ENCODE measurements around the gene AFF3. TPM values are rescaled to one million over a fixed set of nuclear protein-coding genes. Genes with fewer than 3 reads are reported as not detected.

AFF3 gene
- total and polyA plus RNA-seq, 10 of the 15 experiments (the other 5 are each of a cell fraction or from before 2014, with no cell fraction given) = 0.26 to 5.5 (median 3.0) TPM

DNA sequence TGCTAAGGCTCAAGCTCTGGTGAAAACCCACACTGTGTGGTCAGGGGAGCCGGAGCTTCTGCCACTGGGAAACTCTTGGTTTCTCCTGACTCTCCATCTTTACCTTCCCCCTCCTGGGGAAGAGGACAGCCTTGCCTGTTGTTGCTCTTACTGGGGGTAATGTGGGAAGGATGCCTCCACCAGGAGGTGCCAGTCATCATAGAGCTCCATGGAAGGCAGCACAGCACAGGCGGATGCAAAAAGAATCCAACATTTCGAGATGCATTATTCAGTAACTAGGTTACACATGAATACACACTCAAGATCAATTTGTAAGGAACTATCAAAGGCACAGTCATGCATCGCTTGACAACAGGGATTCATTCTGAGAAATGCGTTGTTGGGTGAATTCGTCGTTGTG, 322.6 kb downstream of the AFF3 start (continued):
- TF ChIP-seq, protein P1, sequence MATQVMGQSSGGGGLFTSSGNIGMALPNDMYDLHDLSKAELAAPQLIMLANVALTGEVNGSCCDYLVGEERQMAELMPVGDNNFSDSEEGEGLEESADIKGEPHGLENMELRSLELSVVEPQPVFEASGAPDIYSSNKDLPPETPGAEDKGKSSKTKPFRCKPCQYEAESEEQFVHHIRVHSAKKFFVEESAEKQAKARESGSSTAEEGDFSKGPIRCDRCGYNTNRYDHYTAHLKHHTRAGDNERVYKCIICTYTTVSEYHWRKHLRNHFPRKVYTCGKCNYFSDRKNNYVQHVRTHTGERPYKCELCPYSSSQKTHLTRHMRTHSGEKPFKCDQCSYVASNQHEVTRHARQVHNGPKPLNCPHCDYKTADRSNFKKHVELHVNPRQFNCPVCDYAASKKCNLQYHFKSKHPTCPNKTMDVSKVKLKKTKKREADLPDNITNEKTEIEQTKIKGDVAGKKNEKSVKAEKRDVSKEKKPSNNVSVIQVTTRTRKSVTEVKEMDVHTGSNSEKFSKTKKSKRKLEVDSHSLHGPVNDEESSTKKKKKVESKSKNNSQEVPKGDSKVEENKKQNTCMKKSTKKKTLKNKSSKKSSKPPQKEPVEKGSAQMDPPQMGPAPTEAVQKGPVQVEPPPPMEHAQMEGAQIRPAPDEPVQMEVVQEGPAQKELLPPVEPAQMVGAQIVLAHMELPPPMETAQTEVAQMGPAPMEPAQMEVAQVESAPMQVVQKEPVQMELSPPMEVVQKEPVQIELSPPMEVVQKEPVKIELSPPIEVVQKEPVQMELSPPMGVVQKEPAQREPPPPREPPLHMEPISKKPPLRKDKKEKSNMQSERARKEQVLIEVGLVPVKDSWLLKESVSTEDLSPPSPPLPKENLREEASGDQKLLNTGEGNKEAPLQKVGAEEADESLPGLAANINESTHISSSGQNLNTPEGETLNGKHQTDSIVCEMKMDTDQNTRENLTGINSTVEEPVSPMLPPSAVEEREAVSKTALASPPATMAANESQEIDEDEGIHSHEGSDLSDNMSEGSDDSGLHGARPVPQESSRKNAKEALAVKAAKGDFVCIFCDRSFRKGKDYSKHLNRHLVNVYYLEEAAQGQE (IDR thresholded peaks at IDR 0.05; ENCODE audit: low read depth, low read length) = no peak
- TF ChIP-seq SIN3A (IDR thresholded peaks at IDR 0.05; ENCODE audit: low read depth, low read length) (no peak), WRNIP1 (IDR thresholded peaks at IDR 0.05; ENCODE audit: borderline replicate concordance, low read depth, low read length) (no peak), NR2F1 (conservative IDR thresholded peaks at IDR 0.05) (no peak), MYC (IDR thresholded peaks at IDR 0.05; ENCODE audit: insufficient read depth, insufficient read length, insufficient replicate concordance, low read length, severe bottlenecking) (no peak), CEBPB (IDR thresholded peaks at IDR 0.05; ENCODE audit: borderline replicate concordance in 1 of 2, low read depth in 2 of 2, low read length in 2 of 2) (no peak)

DNA sequence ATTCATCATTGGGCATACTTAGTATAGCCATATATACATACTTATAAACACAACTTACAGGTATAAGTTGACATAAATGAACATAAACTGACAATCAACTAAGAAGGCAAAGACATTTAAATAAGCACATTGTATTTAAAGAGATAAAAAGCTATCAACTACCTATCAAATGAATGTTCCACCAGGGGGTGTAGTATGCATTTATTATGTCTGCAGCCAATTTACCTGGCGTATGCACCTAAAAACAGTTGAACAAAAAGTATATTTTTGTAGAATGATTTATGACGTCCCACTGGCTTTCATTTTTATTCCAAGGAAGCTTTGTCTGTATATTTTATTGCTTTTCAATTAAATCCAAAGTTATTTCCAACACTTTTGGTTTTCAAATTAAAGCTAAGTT, 323.5 kb downstream of the AFF3 start:
- RAD21 ChIA-PET (ENCODE audit: unreplicated experiment) = no interaction called here
- no peak for ATAC-seq
- Histone ChIP-seq H3K9me3 (replicated peaks; ENCODE audit: control insufficient read depth, insufficient read depth, low read length) (no peaks in the 10 kb centered on the region), H3K4me3 (no peak overlapping the region), H3K79me2 (ENCODE audit: control insufficient read depth, insufficient read depth, low read length) (no peaks in the 10 kb centered on the region), H3K27me3 (replicated peaks in 1 of 2; ENCODE audit: control insufficient read depth in 2 of 2, insufficient read depth in 2 of 2, low read length in 1 of 2) (no peaks in the 10 kb centered on the region), H4K20me1 (ENCODE audit: control insufficient read depth, insufficient read depth) (no peaks in the 10 kb centered on the region), H3K36me3 (ENCODE audit: control insufficient read depth in 2 of 2, insufficient read depth in 2 of 2, low read length in 1 of 2) (no peaks in the 10 kb centered on the region), H3K9ac (ENCODE audit: control insufficient read depth, insufficient read depth, low read length) (no peak overlapping the region), H3K4me1 (ENCODE audit: control insufficient read depth, insufficient read depth, low read length) (no peaks in the 10 kb centered on the region), H2AFZ (ENCODE audit: control insufficient read depth, low read depth, low read length) (no peak overlapping the region), H3K27ac (ENCODE audit: control insufficient read depth, insufficient read depth) (no peak overlapping the region), H3K4me2 (ENCODE audit: control insufficient read depth, insufficient read depth) (no peak overlapping the region)
- FAIRE-seq = no peak
- POLR2A ChIA-PET = no interaction called here
- TF ChIP-seq SUPT20H (IDR thresholded peaks at IDR 0.05; ENCODE audit: borderline replicate concordance, control insufficient read depth, low read depth, low read length) (no peak), RAD21 (IDR thresholded peaks at IDR 0.05; ENCODE audit: insufficient read depth, low read depth, low read length) (peak; percentile 39)
- 18% methylated on average over 2 of the region's 2 CpGs for WGBS (ENCODE audit: insufficient coverage, insufficient replicate concordance, low lambda C conversion rate, missing lambda C conversion rate)
- SMC1A ChIA-PET (ENCODE audit: uncharacterized antibody, unreplicated experiment) = no interaction called here
- intact Hi-C loops (cut with micrococcal nuclease; ENCODE audit: unreplicated experiment) = loop anchor here (10.0 kb wide), 1 partner anchor 426 kb away; no protein-coding TSS in a partner anchor
- CTCF ChIA-PET = interaction anchor here (1.2 kb wide), 1 partner anchor 260 kb away, joined by 3 read pairs; no protein-coding TSS in a partner anchor
- DNase-seq (ENCODE audit: low read depth, low spot score) = no peak
- in situ Hi-C loops (cut with MboI) = no loop called here
- no TSS peak for BruUV-seq (replicated peaks)

Data from GM12878 (cell line).